H1 (cell line): ENCODE measurements around the gene NUBPL. TPM values are rescaled to one million over a fixed set of nuclear protein-coding genes. Genes with fewer than 3 reads are reported as not detected.

Experiments
- CTCF ChIA-PET: fragments of 300-600 bp; sonication (Branson Sonifier 250); formaldehyde crosslinking; loops from one replicate; lab custom pipeline; 2021; ENCODE audit not compliant: partially characterized antibody; lab: Charles Lee
- POLR2A ChIA-PET: fragments of 300-600 bp; sonication (Branson Sonifier 250); formaldehyde crosslinking; loops from one replicate; lab custom pipeline; 2021; ENCODE audit warnings: inconsistent platforms; ENCODE audit not compliant: partially characterized antibody; lab: Charles Lee
- DNase-seq, 2 experiments: peaks; one replicate each; pipeline versions ENCODE4 v3.0.0 to v3.0.0-alpha.2; 2010 to 2022; ENCODE audit warnings: low spot score in 2 of 2, low read depth in 1 of 2, mixed read lengths in 1 of 2
- FAIRE-seq: peaks from 2 replicates; lab custom pipeline; 2011; peaks lifted over from hg19 to GRCh38; lab: Jason Lieb, UNC
- H2AFZ ChIP-seq: 2 replicates; pipeline ENCODE4 v1.8.1; 2012; ENCODE audit warnings: low read length, inconsistent platforms
- H2AK5ac ChIP-seq: 2 replicates; pipeline ENCODE4 v1.6.1; 2013; ENCODE audit warnings: low read depth, low read length
- H2BK120ac ChIP-seq: replicated peaks from 2 replicates; pipeline ENCODE3; 2013; ENCODE audit warnings: low read depth, low read length, inconsistent platforms
- H2BK12ac ChIP-seq: 2 replicates; pipeline ENCODE4 v1.6.1; 2013; ENCODE audit warnings: low read depth, low read length
- H2BK15ac ChIP-seq: 2 replicates; pipeline ENCODE4 v1.6.1; 2013; ENCODE audit warnings: low read length
- H2BK20ac ChIP-seq: 2 replicates; pipeline ENCODE4 v1.6.1; 2013; ENCODE audit warnings: low read length
- H2BK5ac ChIP-seq: 2 replicates; pipeline ENCODE4 v1.6.1; 2013; ENCODE audit warnings: low read depth, low read length
- H3K14ac ChIP-seq: 2 replicates; pipeline ENCODE4 v1.6.1; 2013; ENCODE audit warnings: inconsistent platforms; ENCODE audit not compliant: insufficient read length
- H3K18ac ChIP-seq: 2 replicates; pipeline ENCODE4 v1.6.1; 2013; ENCODE audit warnings: low read length; ENCODE audit errors: extremely low read depth
- H3K23ac ChIP-seq: 2 replicates; pipeline ENCODE4 v1.6.1; 2013; ENCODE audit warnings: inconsistent platforms; ENCODE audit not compliant: insufficient read length
- H3K23me2 ChIP-seq: 2 replicates; pipeline ENCODE4 v1.6.1; 2013; ENCODE audit warnings: low read depth, low read length
- H3K27ac ChIP-seq: 2 replicates; pipeline ENCODE4 v1.6.1; 2011; ENCODE audit warnings: low read depth, low read length, inconsistent platforms
- H3K27me3 ChIP-seq, 4 experiments: replicated peaks in 1 of 4; 1 replicate in 1 of 4; 2 replicates in 3 of 4; pipeline versions ENCODE4 v1.6.1 to v1.8.1; 2011 to 2013; ENCODE audit warnings: low read length in 3 of 4, mild to moderate bottlenecking in 3 of 4, inconsistent platforms in 2 of 4, mixed read lengths in 2 of 4, moderate library complexity in 1 of 4; ENCODE audit not compliant: control insufficient read depth in 3 of 4, insufficient read depth in 3 of 4; ENCODE audit errors: extremely low read depth in 1 of 4
- H3K36me3 ChIP-seq, 4 experiments: 2 replicates each; pipeline versions ENCODE4 v1.6.1 to v1.8.1; 2011 to 2013; ENCODE audit warnings: mild to moderate bottlenecking in 4 of 4, low read length in 3 of 4, moderate library complexity in 2 of 4, control low read depth in 1 of 4, inconsistent platforms in 1 of 4; ENCODE audit not compliant: insufficient read depth in 4 of 4, control insufficient read depth in 2 of 4
- H3K4ac ChIP-seq: replicated peaks from 2 replicates; pipeline ENCODE3; 2013; ENCODE audit warnings: low read length, low read depth, mixed read lengths, inconsistent platforms; ENCODE audit not compliant: insufficient read length
- H3K4me1 ChIP-seq, 4 experiments: replicated peaks in 1 of 4; 1 replicate in 1 of 4; 2 replicates in 3 of 4; pipeline versions ENCODE4 v1.6.1 to v1.8.1; 2011 to 2013; ENCODE audit warnings: low read length in 3 of 4, inconsistent platforms in 2 of 4, mixed read lengths in 1 of 4; ENCODE audit not compliant: insufficient read depth in 4 of 4, control insufficient read depth in 3 of 4
- H3K4me2 ChIP-seq, 2 experiments: 2 replicates each; pipeline versions ENCODE4 v1.6.1 to v1.8.1; 2011 to 2013; ENCODE audit warnings: low read depth in 2 of 2, low read length in 2 of 2, control low read depth in 1 of 2, inconsistent platforms in 1 of 2, mild to moderate bottlenecking in 1 of 2; ENCODE audit not compliant: insufficient read depth in 1 of 2
- H3K4me3 ChIP-seq, 4 experiments: fragments of 200-600, 300-600 bp in 1 of 4; sonication (generic), shearing (Covaris generic), sonication (Bioruptor Twin) in 1 of 4; 2 replicates each; pipeline versions ENCODE4 v1.5.1 to v1.8.1; 2011 to 2016; ENCODE audit warnings: low read length in 4 of 4, low read depth in 3 of 4, control low read depth in 2 of 4, inconsistent platforms in 2 of 4, mild to moderate bottlenecking in 2 of 4, mixed read lengths in 1 of 4, moderate library complexity in 1 of 4; ENCODE audit not compliant: insufficient read depth in 2 of 4; ENCODE audit errors: extremely low read depth in 1 of 4
- H3K56ac ChIP-seq: replicated peaks from 2 replicates; pipeline ENCODE3; 2013; ENCODE audit warnings: low read depth, mild to moderate bottlenecking, mixed read lengths, low read length, inconsistent platforms; ENCODE audit not compliant: insufficient read length
- H3K79me1 ChIP-seq: 2 replicates; pipeline ENCODE4 v1.6.1; 2013; ENCODE audit warnings: low read depth, low read length, control low read depth
- H3K79me2 ChIP-seq, 2 experiments: 2 replicates each; pipeline versions ENCODE4 v1.6.1 to v1.8.1; 2012 to 2013; ENCODE audit warnings: low read length in 2 of 2, mild to moderate bottlenecking in 2 of 2, inconsistent platforms in 1 of 2; ENCODE audit not compliant: insufficient read depth in 2 of 2, control insufficient read depth in 1 of 2
- H3K9ac ChIP-seq, 4 experiments: replicated peaks in 1 of 4; 1 replicate in 1 of 4; 2 replicates in 3 of 4; pipeline versions ENCODE4 v1.6.1 to v1.8.1; 2011 to 2013; ENCODE audit warnings: low read depth in 3 of 4, low read length in 3 of 4, control low read depth in 2 of 4, mild to moderate bottlenecking in 2 of 4, moderate library complexity in 2 of 4, inconsistent platforms in 1 of 4; ENCODE audit errors: extremely low read depth in 1 of 4
- H3K9me3 ChIP-seq, 2 experiments: 2 replicates each; pipeline versions ENCODE4 v1.6.1 to v1.8.1; 2012 to 2013; ENCODE audit warnings: mild to moderate bottlenecking in 2 of 2, moderate library complexity in 2 of 2, control low read depth in 1 of 2, inconsistent platforms in 1 of 2, low read depth in 1 of 2, low read length in 1 of 2, mixed read lengths in 1 of 2; ENCODE audit not compliant: insufficient read depth in 2 of 2
- H4K20me1 ChIP-seq, 2 experiments: replicated peaks in 1 of 2; 2 replicates each; pipeline versions ENCODE3 to v1.8.1; 2011 to 2013; ENCODE audit warnings: inconsistent platforms in 2 of 2, low read length in 2 of 2, mild to moderate bottlenecking in 1 of 2; ENCODE audit not compliant: insufficient read depth in 2 of 2, control insufficient read depth in 1 of 2
- H4K5ac ChIP-seq: 2 replicates; pipeline ENCODE4 v1.6.1; 2013; ENCODE audit warnings: low read length, low read depth, mixed read lengths, inconsistent platforms; ENCODE audit not compliant: insufficient read length
- H4K8ac ChIP-seq: 2 replicates; pipeline ENCODE4 v1.8.0; 2013; ENCODE audit warnings: mild to moderate bottlenecking, moderate library complexity, low read length, inconsistent platforms; ENCODE audit not compliant: insufficient read depth; ENCODE audit errors: extremely low read depth
- H4K91ac ChIP-seq: replicated peaks from 2 replicates; pipeline ENCODE3; 2013; ENCODE audit warnings: low read length, mixed read lengths, inconsistent platforms; ENCODE audit not compliant: insufficient read length
- CREB1 ChIP-seq: IDR thresholded peaks from 2 replicates; pipeline ENCODE4 v1.6.1; 2012; ENCODE audit warnings: inconsistent platforms
- EZH2 ChIP-seq: fragments of 200-600 bp; sonication (generic); IDR thresholded peaks from 2 replicates; pipeline ENCODE4 v1.7.1; 2012; ENCODE audit warnings: low read depth, mild to moderate bottlenecking, moderate library complexity, low read length, inconsistent platforms; ENCODE audit not compliant: severe bottlenecking
- HDAC2 ChIP-seq, 2 experiments: fragments of 300-600 bp in 1 of 2; sonication (generic) in 1 of 2; IDR thresholded peaks; 2 replicates each; pipeline ENCODE4 v1.6.1; 2011 to 2012; ENCODE audit warnings: low read depth in 2 of 2, low read length in 2 of 2, mild to moderate bottlenecking in 2 of 2, moderate library complexity in 2 of 2, borderline replicate concordance in 1 of 2, inconsistent platforms in 1 of 2
- RAD21 ChIP-seq, 2 experiments: IDR thresholded peaks in 1 of 2; conservative IDR thresholded peaks in 1 of 2; 2 replicates each; pipeline ENCODE4 v1.6.1; 2011; ENCODE audit warnings: low read depth in 2 of 2, low read length in 2 of 2, improper control_type of control experiment in 1 of 2, inconsistent platforms in 1 of 2, mild to moderate bottlenecking in 1 of 2, moderate library complexity in 1 of 2
- RNF2 ChIP-seq: fragments of 200-900, 300-1000 bp; sonication (generic); IDR thresholded peaks from 2 replicates; pipeline ENCODE4 v1.7.1; 2016; ENCODE audit warnings: borderline replicate concordance, low read depth, mild to moderate bottlenecking, antibody characterized with exemption, low read length; ENCODE audit not compliant: poor library complexity, severe bottlenecking; ENCODE audit errors: missing control alignments
- SIRT6 ChIP-seq: IDR thresholded peaks from one replicate; pipeline ENCODE4 v1.7.1; 2012; ENCODE audit warnings: low read length, inconsistent platforms
- SIX5 ChIP-seq: IDR thresholded peaks from 2 replicates; pipeline ENCODE4 v1.6.1; 2011; ENCODE audit warnings: mild to moderate bottlenecking, low read depth, low read length
- YY1 ChIP-seq: IDR thresholded peaks from 2 replicates; pipeline ENCODE4 v1.6.1; 2011; ENCODE audit warnings: low read depth, mild to moderate bottlenecking, low read length
- WGBS, 2 experiments: shearing (Covaris generic) in 1 of 2; methylation state at CpG; one replicate each; pipeline versions ENCODE4 v1.1.6 to v1.1.7; 2013 to 2015; ENCODE audit warnings: low lambda C conversion rate in 2 of 2, mixed read lengths in 2 of 2, inconsistent platforms in 1 of 2, low coverage in 1 of 2, missing lambda C conversion rate in 1 of 2; ENCODE audit not compliant: insufficient replicate concordance in 2 of 2, insufficient coverage in 1 of 2, insufficient read length in 1 of 2; ENCODE audit errors: extremely low coverage in 1 of 2, missing lambda C conversion rate in 1 of 2; 5-methylcytosine and 5-hydroxymethylcytosine counted together
- polyA plus RNA-seq, 7 experiments: library from polyadenylated mRNA; depleted of rRNA in 3 of 7; stranded (reverse) in 5 of 7; unstranded in 2 of 7; fragments of >200 nt in 5 of 7; fragments of 200-250 nt in 2 of 7; gene quantifications; 1 replicate in 5 of 7; 2 replicates in 1 of 7; 4 replicates in 1 of 7; pipeline versions ENCODE4 v1.2.1 to v1.2.3, GENCODE V29; 2011 to 2013; ENCODE audit warnings: missing spikeins in 2 of 7, mixed read lengths in 2 of 7
- total RNA-seq: library from RNA; stranded (reverse); fragmentation: NEBNext Ultra II Directional; extraction: Animal tissue kit (Norgen Biotek cat#: 25700); gene quantifications from 2 replicates; pipeline ENCODE4 v1.2.1, GENCODE V29; 2021

Gene NUBPL
- total and polyA plus RNA-seq, 2 of the 8 experiments (the other 6 are each of a cell fraction or from before 2014, with no cell fraction given) = 1.6 to 6.8 TPM

GRCh38 chr14:31556191-31556590 lies 5.0 kb upstream of the NUBPL start:
- Histone ChIP-seq H4K8ac (no peak overlapping the region), H3K4me2 (no peak overlapping the region), H3K79me2 (no peaks in the 10 kb centered on the region), H3K23me2 (no peaks in the 10 kb centered on the region), H2AFZ (no peak overlapping the region), H4K91ac (no peak overlapping the region), H3K56ac (no peak overlapping the region), H3K27me3 (no peaks in the 10 kb centered on the region), H2BK12ac (no peak overlapping the region), H3K9me3 (peaks cover 9 to 13% of the 10 kb centered on the region in 2 experiments; a peak in 2 of 4 replicates), H3K23ac (no peak overlapping the region), H4K20me1 (no peaks in the 10 kb centered on the region), H3K4ac (no peak overlapping the region), H2BK15ac (no peak overlapping the region), H3K4me3 (no peak overlapping the region), H3K14ac (no peak overlapping the region), H2BK5ac (no peak overlapping the region), H2BK20ac (no peak overlapping the region), H2BK120ac (no peak overlapping the region), H3K79me1 (no peaks in the 10 kb centered on the region), H3K4me1 (no peaks in the 10 kb centered on the region), H3K18ac (no peak overlapping the region), H3K9ac (no peak overlapping the region), H4K5ac (no peak overlapping the region), H3K27ac (no peak overlapping the region), H3K36me3 (no peaks in the 10 kb centered on the region), H2AK5ac (no peak overlapping the region)
- no peak for TF ChIP-seq CREB1
- TF ChIP-seq HDAC2 (IDR thresholded peaks at IDR 0.05; ENCODE audit: borderline replicate concordance in 1 of 2, low read depth in 2 of 2, low read length in 2 of 2) = no peak
- TF ChIP-seq SIX5 = no peak
- no peak for TF ChIP-seq SIRT6
- no peak for TF ChIP-seq YY1
- no peak for TF ChIP-seq RAD21 (IDR thresholded peaks at IDR 0.05 in 1 of 2, conservative IDR thresholded peaks at IDR 0.05 in 1 of 2; ENCODE audit: low read depth in 2 of 2, low read length in 2 of 2)
- no peak for TF ChIP-seq EZH2
- TF ChIP-seq RNF2 = no peak
- DNase-seq (no peak), FAIRE-seq (no peak)
- CTCF ChIA-PET = no interaction called here
- 76% methylated on average over 2 of the region's 2 CpGs; no CpG with 5 or more reads in 1 of the 2 experiments for WGBS, 2 experiments
- POLR2A ChIA-PET = no interaction called here
